HG03045 (cell line): ENCODE data around the gene SEPTIN3.
"Not testable (repeated sequence)": the region's sequence is repeated elsewhere in the genome, so short reads cannot be mapped to it uniquely, and the experiment has no call there.

Experiments
- ATAC-seq: cut with Tn5 transposase; IDR thresholded peaks from one replicate; pipeline ENCODE4 v1.9.1; 2021; ENCODE audit warnings: mild to moderate bottlenecking, moderate library complexity; ENCODE audit not compliant: unreplicated experiment

Gene SEPTIN3

DNA sequence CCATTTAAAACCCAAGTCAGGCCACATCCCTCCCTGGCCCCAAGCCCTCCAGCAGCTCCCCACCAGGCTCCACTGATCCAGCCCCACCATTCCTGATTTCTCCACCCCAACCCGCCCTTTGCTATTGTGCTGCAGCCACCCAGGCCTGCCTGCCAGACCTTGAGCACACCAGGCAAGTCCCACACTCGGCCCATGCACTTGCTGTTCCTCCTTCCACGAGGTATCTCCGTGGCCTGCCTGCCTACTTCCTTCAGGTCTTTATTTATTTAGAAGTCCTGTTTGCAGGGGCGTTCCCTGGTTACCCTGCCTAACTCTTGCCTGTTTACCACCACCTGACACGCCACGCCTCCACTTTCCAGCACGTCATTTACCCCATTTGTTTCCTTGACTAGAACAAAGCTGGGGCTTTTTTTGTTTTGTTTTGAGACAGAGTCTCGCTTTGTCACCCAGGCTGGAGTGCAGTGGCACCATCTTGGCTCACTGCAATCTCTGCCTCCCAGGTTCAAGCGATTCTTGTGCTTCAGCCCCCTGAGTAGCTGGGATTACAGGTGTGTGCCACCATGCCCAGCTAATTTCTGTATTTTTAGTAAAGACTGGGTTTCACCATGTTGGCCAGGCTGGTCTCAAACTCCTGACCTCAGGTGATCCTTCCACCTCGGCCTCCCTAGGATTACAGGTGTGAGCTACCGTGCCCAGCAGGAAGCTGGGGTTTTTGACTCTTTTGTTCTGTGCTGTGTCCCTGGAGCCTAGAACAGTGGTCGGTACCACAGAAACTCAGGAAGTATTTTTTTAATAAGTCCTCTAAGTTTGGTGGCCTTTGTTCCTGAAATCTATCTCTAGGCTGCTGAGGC lies 29.0 kb upstream of the SEPTIN3 start:
- peak; percentile 53 for ATAC-seq

- peak; percentile 37 for ATAC-seq
Measured at GRCh38 chr22:41940832-41941765, 28.1 kb upstream of the SEPTIN3 start.

GRCh38 chr22:41943661-41944209 lies 25.5 kb upstream of the SEPTIN3 start:
- ATAC-seq, result no peak

DNA sequence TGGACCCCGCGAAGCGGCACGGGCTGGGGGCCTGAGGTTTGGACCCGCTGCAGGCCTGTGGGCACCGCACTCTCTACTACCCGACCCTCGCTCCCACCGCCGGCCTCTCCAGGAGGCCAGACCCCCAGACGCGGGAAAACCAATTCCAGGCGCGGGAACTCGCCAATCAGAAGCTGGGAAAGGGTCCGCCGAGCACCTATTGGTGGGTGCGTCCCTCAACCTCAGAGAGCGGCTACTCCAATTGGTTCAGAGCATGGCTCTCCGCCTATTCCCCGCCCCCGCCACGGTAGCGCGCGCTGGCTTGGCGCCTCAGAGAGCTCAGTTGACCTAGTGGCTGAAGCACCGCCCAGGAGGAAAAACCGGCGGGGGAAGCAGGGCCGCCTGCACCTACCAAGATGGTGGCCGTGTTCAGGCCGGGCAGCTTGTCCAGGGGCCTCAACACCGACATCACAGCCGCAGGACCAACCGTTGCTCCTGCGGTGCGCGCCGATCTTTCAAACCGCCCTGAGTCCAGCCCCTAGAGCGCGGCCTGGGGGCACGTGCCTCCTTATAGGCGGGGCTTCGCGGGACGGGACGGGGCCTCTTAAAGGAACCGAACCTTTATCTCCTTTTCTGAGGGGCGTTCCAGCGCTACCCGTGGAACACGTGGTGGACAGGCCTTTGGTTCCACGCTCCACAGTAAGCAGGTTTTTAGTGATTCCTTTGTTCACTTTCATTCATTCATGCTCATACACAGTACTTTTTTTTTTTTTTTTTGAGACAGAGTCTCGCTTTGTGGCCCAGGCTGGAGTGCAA lies 22.4 kb upstream of the SEPTIN3 start, which contains the start of gene CENPM:
TSS of gene CENPM (minus strand) at position 524 of the 795 bp plus-strand sequence. CDS start at position 448, 76 bp downstream.
- peak; percentile 81 for ATAC-seq

DNA sequence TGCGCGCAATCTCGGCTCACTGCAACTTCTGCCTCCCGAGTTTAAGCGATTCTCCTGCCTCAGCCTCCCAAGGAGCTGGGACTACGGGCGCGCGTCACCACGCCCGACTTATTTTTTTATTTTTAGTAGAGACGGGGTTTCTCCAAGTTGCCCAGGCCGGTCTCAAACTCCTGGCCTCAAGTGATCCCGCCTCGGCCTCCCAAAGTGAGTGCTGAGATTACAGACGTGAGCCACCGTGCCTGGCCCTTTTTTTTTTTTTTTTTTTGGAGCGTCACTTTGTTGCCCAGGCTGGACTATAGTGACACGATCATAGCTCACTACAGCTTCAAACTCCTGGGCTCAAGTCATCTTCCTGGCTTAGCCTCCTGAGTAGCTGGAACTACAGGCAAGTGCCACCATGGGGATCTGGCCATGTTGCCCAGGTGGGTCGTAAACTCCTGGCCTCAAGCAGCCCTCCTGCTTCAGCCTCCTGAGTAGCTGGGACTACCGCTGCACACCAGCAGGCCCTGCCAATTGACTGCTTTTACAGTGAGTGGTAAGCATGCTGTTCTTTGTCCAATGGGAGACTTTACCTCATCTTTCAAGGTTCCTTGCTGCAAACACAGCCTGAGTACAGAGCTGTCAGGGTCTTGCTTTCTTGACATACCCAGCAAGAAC lies 21.7 kb upstream of the SEPTIN3 start:
- ATAC-seq, result no peak

DNA sequence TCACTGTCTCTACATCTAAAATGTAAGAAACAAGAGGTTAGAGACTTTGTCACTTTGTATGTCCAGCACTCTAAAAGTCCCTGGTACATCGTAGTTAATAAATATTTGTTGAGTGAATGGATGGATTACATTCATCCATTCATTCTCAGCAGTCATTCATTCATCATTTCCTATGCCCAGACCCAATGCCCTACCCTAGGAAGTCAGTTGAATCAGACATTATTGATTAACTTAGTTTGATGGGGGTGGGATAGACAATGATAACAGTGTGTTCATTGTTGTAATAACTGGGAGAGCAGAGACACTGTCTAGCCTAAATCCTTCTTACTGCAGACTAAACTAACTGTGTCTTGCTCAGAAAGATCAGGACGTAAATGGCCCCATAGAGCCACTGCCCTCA lies 21.1 kb upstream of the SEPTIN3 start:
- ATAC-seq, result no peak

- not testable (repeated sequence) for ATAC-seq
Measured at GRCh38 chr22:41948928-41949296, 20.3 kb upstream of the SEPTIN3 start.

DNA sequence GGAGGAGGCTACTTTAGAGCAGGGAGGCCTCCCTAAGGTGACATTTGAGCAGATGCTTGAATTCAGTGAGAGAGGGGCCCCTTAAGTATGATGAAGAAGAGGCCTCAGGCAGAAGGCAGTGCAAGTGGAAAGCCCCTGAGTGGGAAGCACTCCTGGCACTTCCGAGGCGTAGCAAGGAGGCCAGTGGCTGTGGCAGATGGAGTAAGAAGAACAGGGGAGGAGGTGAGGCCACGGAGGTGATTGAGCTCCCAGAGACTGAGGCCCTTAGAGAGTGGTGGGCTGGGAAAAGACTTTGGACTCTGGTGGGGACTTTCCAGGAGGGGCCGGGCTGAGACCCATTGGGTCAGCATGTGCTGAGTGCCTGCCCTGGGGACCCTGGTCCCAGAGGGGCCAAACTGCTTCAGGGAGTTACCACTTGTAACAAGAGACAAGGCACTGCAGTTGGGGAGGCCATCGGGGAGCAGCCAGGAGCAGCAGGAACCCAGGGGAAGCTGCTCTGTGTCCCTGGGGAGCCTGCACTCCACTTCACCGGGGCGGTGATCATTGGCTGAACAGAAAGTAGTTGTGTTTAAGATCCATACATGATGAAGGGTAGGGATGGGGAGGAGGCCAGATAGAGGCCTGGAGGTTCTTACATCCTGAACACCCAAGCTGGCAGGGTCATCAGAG lies 19.8 kb upstream of the SEPTIN3 start:
- ATAC-seq, result no peak

DNA sequence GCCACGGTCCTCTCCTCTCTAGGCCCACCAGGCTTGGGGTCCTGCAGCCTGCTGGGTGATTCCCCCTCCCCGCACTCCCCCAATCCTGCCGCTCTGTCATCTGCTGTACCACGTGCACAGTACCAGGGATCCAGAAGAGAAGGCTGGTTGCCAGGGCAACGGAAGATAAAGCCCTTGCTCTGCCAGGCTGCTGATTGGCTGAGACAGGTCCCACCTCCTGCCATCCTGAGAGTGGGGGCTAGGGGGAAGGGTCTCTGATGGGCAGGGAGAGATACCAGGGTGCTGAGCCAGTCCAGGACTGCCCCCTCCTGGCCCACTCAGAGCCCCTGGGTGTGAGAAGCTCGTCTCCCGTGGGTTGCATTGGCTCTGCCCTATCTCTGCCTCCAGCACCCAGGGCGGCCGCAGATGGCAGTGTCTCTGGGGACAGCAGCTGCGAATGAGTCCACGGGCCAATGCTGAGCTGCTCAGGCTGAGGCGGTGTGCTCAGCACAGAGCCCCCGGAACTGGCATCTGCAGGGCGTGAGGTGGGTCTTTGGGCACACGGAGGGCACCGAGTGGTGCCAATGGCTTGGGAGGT lies 17.3 kb upstream of the SEPTIN3 start, which contains the start of gene SMIM45:
TSS of gene SMIM45 (plus strand) at position 253 of the 577 bp plus-strand sequence.
- no peak for ATAC-seq

GRCh38 chr22:41952713-41953112 lies 16.5 kb upstream of the SEPTIN3 start:
- ATAC-seq, result no peak

GRCh38 chr22:41957941-41958556 lies 11.2 kb upstream of the SEPTIN3 start:
- peak; percentile 11 for ATAC-seq

DNA sequence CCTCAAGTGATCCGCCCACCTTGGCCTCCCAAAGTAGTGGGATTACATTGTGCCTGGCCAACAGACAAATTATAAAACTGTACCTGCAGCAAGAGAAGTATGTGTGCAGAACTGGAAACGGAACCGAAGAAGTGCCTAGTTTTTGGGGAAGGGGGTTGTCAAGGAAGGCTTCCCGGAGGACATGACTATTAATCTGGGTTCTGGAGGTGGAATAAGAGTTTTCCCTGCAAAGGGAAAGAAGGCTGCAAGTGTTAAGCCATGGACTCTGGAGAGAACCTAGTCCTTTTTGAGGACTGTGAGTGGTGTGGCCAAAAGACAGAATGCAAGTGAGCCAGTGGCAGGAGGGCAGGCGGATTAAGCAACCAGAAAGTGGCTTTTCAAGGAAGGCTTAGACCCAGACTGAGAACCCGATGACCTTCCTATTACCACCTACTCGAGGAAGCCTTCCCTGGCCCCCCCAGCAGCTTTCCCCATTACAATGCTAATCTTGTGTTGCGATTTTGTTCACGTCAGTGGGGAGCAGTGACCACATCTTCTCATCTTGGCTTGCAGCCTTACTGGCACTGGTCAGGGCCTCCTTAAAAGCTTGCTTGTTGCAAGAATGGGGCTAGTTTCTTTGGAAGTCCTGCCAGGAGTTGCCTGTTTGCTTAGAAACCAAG lies 5.7 kb upstream of the SEPTIN3 start:
- no peak for ATAC-seq

GRCh38 chr22:41964112-41964491 lies 5.1 kb upstream of the SEPTIN3 start:
- ATAC-seq, result no peak

- ATAC-seq, result no peak
Measured at GRCh38 chr22:41966225-41966606, 3.0 kb upstream of the SEPTIN3 start.

DNA sequence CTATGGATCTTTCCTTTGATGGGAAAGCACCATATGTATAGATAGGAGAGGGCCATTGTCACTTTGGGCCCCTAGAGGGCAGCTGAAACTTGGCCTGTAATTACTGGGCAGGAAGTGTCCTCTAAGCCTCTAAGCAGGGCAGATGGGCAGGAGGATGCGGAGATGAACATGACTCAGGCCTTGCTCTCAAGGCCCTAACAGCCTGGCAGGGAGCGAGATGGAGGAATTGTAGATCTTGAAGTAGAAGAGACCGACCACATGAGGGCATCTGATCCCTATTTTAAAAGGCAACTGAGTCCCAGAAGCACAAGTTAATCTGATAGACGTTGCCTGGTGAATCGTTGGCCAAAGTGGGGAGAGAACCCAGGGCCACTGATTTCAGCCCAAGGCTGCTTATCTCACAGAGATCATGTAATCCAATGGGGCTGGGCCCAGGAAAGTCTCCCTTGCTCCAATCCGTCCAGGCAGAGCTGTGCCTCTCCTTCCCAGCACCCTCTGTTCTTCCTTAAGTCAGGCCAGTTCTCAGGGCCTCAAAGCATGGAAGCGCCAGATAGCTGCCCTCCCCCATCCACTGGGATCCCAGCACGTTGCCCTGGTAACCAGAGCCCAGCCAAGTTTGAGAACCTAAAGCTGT lies 2.5 kb upstream of the SEPTIN3 start:
- ATAC-seq, result no peak

GRCh38 chr22:41968601-41969000 lies 642 bp upstream of the SEPTIN3 start:
- ATAC-seq, result no peak

DNA sequence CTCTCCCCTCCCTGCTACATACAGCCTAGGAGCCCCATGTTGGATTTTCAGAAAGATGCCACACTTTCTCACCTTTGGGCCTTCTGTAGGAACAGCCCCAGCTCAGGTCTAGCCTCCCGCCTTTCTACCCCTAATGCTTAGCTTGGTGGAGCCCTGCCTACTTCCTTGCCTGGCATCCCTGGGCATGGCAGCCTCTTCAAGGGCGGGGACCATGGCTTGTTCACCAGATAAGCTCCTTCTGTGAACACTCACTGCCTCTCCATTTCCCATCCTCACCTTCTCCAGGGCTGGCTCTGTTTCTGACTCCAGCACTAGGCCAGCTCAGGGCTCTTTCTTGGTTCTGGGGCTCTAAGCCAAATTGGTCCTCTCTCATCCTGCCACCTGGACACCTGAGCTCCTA lies 1.4 kb downstream of the SEPTIN3 start:
- ATAC-seq, result no peak

GRCh38 chr22:41971431-41971830 lies 2.2 kb downstream of the SEPTIN3 start:
- no peak for ATAC-seq
